CMK (cell line): ENCODE data around the gene ASF1A.

Experiments
- DNase-seq: peaks from one replicate; pipeline ENCODE4 v3.0.0-alpha.2; 2010; ENCODE audit warnings: low read depth

Gene ASF1A

DNA sequence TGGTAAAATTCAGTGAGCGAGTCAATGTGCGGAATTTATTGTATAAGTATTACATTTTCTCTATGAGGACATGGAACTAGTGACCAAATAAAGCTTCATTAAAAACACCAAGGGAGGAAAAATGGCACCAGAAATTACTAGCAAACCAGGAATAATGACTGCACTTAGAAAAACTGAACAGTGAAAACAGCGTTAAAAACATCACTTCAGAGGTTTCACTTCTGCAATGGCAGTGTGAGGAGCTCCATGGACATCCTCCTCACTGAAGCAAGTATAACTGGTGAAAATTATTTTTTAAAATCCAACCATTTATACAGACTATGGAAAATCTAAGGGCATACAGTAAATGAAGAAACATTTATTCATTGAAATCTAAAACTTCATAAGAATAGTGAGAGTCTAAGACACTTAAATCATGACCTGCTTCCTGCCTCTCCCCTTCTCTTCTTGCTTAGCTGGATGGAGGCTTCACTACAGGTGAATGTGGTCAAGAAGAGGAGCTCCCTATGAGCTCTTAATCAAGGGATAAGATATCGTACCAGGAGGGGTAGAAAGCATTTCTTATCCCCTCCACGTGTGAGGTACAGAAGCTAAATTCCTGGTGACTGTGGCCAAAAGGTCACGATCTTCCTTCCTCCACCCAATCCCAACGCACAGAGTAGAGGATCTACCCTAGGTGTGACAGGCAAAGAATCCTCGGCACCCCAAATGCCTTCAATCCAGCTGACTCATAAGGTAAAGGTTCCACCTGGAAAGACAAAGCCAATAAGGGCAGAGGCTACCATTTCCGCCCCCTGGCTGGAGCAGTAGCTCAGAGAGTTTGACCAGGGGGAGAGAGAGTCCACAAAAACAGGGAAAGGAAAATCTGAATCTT, 12.3 kb upstream of the ASF1A start:
- no peak for DNase-seq

DNA sequence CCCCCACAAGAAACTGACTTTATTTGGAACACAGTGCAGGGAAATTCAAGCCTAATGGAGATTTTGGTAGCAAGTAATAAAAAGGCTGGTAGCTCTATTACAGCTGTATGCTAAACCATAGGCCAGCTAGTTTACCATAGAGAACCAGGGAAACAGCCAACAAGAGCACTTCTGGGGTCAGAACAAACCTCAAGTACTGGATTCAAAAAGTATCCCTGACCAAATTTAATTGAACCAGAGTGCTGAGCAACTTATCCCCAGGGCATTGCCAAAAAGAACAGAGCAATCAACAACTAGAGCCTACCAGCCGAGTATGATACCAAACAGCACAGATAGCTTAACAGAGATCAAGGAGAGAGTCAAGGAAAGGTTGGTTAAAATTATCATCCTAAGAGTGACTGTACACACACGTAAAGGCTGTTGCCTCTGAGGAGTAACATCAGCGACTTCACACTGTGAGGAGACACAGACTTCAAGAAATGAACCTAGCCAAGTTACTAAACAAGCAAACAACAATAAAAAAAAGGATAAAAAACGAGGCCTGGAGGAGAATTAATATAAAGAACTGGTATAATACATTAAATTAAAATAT, 11.5 kb upstream of the ASF1A start:
- no peak for DNase-seq

DNA sequence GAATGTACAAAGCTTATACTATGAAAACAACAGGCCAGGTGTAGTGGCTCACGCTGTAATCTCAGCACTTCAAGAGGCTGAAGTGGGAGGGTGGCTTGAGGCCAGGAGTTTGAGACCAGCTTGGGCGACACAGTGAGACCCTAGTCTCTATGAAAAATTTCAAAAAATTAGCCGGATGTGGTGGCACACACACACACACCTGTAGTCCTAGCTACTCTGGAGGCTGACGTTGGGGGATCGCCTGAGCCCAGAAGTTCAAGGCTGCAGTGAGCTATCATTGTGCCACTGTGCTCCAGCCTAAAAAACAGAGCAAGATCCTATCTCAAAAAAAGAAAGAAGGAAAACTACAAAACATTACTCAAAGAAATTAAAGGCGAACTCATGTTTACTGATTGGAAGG, 7.3 kb upstream of the ASF1A start:
- no peak for DNase-seq

DNA sequence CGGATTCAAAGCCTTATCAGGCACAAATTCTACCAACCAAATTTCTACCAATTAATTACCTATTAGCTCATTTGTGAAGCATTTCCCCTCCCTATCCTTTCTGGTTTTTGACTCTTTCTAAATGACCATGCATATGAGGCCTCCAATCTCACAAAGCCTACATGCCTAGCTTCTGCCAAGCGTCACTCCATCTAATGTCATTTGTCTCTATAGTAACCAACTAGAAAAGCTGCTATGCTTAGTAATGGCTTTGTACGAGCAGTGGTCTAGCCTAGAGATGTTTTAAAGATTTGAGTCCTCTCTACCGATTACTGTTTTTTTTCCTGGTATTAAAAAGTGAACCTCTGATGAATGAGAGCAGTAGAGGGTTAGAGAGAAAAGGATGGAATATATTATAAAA, 4.8 kb upstream of the ASF1A start:
- no peak for DNase-seq

DNA sequence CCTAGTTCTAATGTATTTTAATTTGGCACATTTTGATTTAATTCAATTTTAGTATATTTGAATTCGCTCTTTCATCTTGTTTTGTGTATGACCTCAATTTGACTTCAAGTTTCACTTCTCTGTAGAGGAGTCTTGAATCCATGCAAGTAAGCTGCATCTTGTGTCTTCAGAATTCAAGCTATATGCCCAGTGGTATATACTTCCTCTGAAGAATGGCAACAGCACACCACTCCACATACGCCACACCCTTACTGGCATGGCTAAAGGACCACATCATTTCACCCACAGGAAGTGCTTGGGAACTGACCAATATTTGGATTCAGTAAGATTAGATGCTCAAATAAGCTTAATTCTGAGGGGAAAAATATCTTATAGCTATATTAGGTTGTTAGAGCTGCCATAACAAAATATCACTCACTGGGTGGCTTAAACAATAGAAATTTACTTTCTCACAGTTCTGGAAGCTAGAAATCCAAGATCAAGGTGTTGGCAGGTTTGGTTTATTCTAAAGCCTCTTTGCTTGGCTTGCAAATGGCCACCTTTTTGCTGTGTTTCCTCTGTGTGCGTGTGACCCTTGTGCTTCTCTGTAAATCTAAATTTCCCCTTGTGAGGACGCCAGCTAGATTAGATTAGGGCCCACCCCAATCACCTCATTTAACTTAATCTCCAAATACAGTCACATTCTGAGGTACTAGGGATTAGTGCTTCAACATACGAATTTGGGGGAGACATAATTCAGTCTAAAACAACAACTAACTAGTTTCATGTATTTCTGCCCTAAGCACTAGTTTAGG, 2.8 kb upstream of the ASF1A start:
- DNase-seq, result no peak

DNA sequence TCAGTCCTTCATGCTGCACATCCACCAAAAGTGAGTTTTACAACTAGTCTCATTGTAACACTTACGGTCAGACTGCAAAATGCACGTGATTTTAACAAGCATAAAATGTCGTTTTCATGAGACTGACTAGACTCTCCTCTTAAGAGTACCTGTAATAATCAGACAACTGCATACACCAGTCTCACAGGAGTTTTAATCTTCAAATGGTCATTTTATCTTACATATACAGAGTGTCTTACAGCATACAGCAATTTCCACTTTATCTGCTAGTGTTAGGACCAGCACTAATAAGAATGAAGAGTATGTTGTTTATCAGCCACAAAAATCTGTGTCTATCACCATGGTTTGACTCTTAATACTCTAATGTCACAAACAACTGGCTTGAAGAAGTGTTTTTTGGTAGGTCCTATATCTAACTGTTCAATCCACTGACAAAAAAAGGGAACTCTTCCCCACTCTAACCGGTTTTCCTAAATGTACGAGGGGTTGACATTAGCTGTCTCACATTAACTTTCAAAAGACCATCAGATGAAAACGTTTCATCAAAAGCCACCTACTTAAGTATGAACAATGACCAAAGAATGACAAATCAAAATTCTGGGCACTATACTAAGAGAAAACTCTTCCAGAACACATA, 1.5 kb upstream of the ASF1A start:
- no peak for DNase-seq

DNA sequence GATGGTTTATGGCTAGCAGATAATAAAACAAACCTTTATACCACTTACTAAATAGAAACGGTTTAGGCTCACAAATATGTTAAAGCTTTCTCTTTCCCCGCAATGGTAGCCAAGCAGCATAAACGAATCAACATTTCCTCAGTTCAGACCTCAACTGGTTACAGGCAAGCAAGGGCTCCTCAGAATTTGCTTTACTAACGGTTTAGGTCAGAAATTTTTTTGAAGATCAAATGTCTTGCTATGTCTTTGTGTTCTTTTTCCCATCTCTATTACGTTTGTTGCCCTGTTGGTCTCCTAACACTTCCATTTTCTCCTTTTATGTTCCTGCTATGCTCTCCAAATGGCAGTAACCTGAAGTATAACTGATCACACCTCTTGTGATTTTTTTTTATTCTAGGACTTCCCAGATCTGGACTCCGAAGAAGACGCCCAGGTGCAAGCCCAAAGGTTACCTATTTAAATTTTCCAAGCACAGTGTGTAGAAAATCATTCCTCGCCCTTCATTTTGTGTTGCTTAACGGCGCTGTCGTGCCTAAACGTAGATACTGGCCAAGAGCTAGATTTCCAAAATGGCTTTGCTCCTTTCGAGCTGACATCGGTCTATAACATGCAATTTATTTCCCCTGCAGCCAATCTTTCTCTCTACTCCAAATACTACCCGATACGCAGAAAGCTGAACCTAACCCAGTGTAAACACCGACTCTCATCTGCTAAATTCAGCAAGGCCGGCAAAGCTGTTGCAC, 717 bp upstream of the ASF1A start:
- peak; percentile 52 for DNase-seq

DNA sequence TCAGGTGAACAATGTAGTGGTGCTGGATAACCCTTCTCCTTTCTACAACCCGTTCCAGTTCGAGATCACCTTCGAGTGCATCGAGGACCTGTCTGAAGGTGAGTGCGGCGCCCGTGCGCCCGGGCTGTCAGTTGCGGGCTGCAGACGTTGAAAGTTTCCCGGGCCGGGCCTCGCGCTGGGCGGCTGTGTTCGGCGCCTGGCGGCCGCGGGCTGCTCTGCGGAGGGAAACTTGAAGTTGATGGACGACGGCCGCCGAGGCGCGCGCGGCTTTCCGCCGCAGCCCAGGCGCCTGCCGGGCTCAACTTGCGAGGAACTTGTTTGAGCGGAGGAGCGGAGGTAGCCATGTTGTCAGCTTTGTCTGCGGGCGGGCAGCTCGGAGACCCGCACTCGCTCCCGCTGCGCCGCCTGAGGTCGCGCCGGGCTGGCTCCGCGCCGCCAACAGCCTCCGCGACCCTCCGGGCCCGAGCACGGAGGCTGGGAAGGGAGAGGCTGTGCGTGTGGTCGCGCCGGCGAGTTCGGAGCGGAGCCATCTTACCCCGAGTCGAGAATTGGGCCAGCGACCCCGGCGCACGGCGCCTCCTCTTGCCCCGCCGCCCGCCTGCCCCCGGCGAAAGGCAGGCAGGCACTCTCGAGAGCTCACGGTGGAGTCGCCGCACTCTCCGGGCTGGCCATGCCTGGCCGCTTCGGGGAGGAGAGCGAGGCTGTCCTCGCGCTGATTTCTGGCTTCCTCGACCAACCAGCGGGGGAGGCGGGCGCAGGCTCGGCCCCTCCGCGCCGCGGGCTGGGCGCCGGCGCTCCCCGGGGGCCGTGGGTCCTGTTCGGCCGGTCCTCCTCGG, 691 bp downstream of the ASF1A start:
- no peak for DNase-seq

DNA sequence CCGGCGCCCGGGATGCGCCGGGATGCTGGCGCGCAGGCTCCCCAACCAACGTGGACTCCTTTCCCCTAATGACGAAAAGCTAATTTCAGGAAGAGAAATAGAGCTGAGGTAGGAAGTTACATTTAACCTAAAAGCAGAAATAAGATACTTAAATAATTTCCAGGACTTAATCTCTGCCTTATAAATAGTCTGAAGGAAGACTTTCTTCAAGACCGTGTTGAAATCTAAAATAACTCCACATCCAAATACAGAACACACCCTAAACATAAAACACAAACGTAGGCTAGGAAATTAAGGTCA, 1.3 kb downstream of the ASF1A start:
- no peak for DNase-seq

DNA sequence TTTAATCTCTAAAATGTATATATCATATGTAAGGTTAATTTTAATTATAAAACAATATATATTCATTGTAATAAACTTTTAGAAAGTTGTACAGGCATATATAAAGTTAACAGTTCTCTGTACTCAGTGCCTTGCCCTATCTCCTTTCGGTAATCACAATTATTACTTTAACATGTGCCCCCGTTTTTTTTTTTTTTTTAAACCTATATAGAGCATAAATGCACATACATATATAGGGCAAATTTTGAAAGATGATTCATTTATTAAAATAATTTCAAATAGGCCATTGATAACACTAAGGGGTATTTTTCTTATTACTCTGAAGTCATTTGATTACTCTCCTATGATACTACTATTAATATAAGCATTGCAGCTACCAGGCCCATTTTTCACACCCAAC, 1.9 kb downstream of the ASF1A start:
- DNase-seq, result no peak

DNA sequence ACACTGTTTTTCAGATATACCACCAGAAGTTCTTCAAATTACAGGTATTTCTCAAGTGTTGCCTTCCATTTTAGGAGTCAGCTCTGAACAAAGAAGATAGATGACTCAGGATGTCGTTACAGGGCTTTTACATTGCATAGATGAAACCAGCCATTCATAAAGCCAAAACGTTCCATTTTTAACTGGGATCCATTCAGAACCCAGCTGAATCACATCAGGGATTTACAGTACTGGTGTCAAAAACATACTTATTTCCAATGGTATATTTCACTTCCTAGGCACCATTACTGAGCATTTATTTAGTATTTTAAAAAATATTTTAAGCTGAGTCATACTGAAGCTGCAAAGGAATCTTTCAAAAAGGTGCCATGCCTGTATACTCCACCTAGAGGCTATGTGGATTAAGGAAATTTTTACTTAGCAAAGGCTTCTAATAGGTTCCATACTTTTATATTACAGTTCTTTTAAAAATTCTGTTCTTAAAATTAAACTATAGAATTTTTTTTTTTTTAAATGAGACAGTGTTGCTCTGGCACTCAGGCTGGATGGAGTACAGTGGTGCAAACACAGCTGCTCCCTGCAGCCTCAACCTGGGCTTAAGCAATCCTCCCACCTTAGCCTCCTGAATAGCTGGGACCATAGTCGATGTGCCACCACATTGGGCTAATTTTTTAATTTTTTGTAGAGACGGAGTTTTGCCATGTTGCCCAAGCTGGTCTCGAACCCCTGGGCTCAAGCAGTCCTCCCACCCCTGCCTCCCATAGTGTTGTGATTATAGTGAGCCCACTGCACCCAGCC, 2.6 kb downstream of the ASF1A start:
- no peak for DNase-seq

DNA sequence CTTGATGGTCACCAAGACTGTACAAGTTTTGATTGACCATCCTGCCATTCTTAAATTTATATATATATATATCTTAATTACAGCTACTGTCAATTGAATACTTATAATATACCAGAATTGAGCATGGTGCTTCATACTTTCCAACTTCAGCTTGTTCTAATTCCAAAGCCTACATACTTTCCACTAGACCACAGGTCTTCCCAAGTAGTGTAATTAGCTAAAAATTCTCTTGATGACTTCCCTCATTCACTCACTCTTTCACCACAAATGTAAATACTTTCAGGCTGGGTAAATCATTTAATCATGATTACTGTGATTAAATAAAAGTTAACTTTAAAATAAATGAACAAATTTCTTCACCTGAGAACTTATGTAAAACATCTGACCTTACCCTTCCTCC, 3.4 kb downstream of the ASF1A start:
- DNase-seq, result no peak

DNA sequence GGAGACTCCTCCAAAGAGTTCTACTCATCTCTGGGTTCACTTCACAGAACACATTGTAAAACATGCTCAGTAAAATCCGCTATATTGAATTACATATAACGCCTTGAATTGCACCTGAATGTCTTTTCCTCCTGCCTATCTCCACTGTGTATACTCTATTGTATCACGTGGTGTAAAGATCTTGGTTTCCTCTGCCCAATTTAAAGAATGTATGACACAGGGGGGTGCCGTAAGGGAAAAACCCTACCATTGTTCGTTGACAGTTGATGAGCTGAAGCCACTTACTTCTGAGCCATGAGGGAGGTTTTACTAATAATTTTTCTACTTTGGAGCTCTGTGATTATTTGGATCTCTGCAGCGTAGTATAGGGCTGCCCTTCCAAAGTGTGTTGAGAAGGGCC, 6.0 kb downstream of the ASF1A start:
- DNase-seq, result no peak

DNA sequence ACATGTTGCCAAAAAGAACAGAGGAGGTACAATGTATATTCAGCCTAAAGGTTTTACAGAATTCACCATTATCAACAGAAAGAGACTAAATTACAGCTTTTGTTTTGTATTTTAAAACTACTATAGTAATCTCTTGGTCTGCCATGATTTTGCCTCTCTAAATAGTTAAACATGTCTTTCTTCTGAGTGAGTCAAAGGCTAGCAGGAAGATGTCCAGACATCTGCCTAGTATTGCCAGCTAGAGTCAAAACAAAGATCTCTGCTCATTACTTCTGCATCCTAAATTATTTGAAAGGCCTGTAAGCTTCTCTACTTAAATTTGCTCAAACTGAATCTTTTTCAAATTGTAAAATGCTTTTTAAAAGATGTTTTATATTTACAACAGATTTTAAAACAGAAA, 8.8 kb downstream of the ASF1A start:
- no peak for DNase-seq

DNA sequence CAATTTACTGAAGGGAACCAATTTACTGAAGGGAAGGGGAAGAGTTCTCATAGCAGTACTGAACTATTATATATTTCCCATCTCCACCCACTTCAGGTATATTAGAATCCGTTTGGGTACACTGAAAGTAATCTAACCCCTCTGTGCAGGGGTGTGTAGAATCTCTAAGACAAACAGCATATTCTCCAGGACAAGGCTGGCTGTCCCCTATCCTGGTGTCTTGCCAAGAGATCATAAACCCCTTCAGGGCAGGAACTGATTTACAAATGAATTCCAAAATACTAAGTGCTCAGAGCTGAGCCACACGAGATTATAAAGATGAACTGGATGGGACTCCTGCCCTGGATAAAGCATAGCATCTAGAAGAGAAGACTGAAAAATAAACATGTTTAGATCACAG, 9.2 kb downstream of the ASF1A start:
- DNase-seq, result no peak

DNA sequence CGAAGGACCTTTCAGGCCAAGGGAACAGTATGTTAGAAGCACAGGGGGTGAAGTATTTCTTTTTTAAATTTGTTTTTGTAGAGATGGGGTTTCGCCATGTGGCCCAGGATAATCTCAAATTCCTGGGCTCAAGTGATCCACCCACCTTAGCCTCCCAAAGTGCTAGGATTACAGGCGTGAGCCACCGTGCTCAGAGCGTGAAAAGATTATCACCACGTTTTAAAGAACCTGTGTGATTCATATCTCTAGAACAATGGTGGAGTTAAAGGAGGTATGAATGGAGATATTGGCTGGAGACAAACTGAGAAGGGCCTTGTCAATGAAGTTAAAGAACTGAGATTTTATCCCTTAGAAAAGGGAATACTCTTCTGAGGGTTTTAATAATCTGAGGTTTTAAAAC, 9.7 kb downstream of the ASF1A start:
- no peak for DNase-seq

DNA sequence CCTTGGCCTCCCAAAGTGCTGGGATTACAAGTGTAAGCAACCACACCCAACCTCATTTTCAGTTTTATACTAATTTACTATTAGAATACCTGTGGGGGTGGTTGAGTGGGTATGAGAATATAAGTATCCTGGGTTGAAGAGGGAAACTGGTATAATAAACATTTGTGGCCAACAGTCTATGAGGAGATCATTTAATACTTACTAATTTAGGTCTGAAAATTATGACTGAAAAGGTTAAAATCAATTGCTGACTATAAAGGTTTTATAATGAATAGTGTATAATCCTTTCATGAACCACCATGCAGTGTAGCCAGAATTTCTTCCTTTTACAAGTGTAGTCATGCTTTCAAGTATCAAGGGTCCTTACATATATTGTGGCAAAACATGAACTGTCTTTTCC, 11.1 kb downstream of the ASF1A start:
- DNase-seq, result no peak

DNA sequence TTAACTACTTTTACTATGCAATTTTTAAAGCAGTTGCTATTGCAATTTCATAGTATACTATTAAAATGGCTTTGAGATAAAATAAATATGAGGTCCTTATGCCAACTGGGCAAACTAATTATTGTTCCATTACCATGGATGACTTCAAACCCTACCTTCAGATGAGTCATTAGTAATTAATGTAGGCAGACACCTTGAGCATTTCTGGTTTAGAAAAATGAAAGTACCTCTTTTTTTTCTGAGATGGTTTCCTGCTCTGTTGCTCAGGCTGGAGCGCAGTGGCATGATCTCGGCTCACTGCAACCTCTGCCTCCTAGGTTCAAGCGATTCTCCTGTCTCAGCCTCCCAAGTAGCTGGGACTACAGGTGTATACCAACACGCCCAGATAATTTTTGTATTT, 11.9 kb downstream of the ASF1A start:
- DNase-seq, result no peak

DNA sequence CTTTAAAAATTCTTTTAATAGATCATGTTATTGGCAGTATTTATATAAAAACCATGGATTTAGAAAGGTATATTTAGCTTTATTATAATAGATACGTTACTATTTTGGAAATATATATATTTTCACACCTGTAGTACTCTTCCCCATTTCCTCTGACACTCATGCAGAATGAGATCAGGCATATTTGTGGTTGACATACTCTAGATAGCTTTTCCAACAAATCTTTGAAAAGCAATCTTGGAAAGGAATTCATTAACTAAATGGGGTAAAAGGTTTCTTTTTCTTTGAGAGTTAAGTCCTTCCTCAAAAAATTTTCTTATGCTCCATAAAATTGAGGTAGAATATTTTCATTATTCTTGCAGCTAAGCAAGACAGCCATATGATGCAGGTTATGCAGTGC, 14.5 kb downstream of the ASF1A start:
- DNase-seq, result no peak

DNA sequence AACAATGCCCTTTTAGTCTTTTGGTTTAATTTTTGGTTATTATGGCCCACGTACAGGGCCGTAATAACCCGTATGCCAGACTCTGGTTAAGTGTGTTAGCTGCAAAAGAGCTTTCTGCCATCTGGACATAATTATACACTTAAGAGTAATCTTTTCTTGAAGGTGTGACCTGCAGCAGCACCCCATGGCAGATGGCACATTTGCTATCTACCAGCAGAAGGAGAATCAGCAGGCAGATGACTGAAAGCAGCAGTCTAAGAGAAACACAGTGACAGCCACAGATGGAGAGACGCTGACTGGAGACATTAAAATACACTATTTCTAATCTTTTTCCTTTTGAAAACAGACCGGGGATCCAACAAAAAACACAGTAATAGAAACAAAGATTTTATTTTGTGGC, 18.7 kb downstream of the ASF1A start:
- DNase-seq, result no peak
